Neural cell (in vitro differentiated cells): ENCODE results near the gene THRB. TPM values are rescaled to one million over a fixed set of nuclear protein-coding genes. Genes with fewer than 3 reads are reported as not detected.

Experiments
- H2AFZ ChIP-seq: fragments of 200-600, 300-800 bp; sonication (generic), shearing (Covaris generic); 2 replicates; pipeline ENCODE4 v1.6.0; 2014; ENCODE audit warnings: low read depth, mild to moderate bottlenecking, antibody characterized with exemption, low read length, moderate library complexity
- H3F3A ChIP-seq: fragments of 200-600 bp; shearing (Covaris generic); 2 replicates; pipeline ENCODE4 v1.6.1; 2016; ENCODE audit warnings: mild to moderate bottlenecking, moderate library complexity, mixed read lengths, antibody characterized with exemption, low read length; ENCODE audit not compliant: insufficient read depth, poor library complexity, severe bottlenecking
- H3K27ac ChIP-seq: fragments of 200-600, 300-800 bp; sonication (generic), shearing (Covaris generic); 2 replicates; pipeline ENCODE4 v1.5.1; 2014; ENCODE audit warnings: mild to moderate bottlenecking, low read length, moderate library complexity
- H3K27me3 ChIP-seq: fragments of 300-800, 200-600 bp; sonication (generic), shearing (Covaris generic); 2 replicates; pipeline ENCODE4 v1.6.0; 2014; ENCODE audit warnings: mild to moderate bottlenecking, low read depth, low read length, moderate library complexity; ENCODE audit not compliant: insufficient read depth
- H3K36me3 ChIP-seq: fragments of 300-800, 200-600 bp; sonication (generic), shearing (Covaris generic); 2 replicates; pipeline ENCODE4 v1.5.1; 2014; ENCODE audit warnings: mild to moderate bottlenecking, antibody characterized with exemption, low read length, moderate library complexity; ENCODE audit not compliant: insufficient read depth
- H3K4me2 ChIP-seq: fragments of 300-800, 200-600 bp; sonication (generic), shearing (Covaris generic); 2 replicates; pipeline ENCODE4 v1.6.0; 2014; ENCODE audit warnings: mild to moderate bottlenecking, low read length
- H3K4me3 ChIP-seq: fragments of 300-800, 200-600 bp; sonication (generic), shearing (Covaris generic); 2 replicates; pipeline ENCODE4 v1.5.1; 2014; ENCODE audit warnings: mild to moderate bottlenecking, low read length, moderate library complexity
- H3K79me2 ChIP-seq: fragments of 200-600 bp; shearing (Covaris generic); replicated peaks from 2 replicates; pipeline ENCODE4 v1.6.0; 2014; ENCODE audit warnings: mild to moderate bottlenecking, low read length, moderate library complexity; ENCODE audit not compliant: insufficient read depth
- H3K9ac ChIP-seq: fragments of 300-800, 200-600 bp; sonication (generic), shearing (Covaris generic); 2 replicates; pipeline ENCODE4 v1.6.1; 2016; ENCODE audit warnings: mild to moderate bottlenecking, low read length, mixed read lengths
- H3K9me2 ChIP-seq: fragments of 200-600 bp; shearing (Covaris generic); 2 replicates; pipeline ENCODE4 v1.6.1; 2016; ENCODE audit warnings: mild to moderate bottlenecking, low read length, mixed read lengths; ENCODE audit not compliant: insufficient read depth
- H3K9me3 ChIP-seq: fragments of 200-600, 300-800 bp; sonication (generic), shearing (Covaris generic); 2 replicates; pipeline ENCODE4 v1.6.1; 2016; ENCODE audit warnings: mild to moderate bottlenecking, mixed run types, low read length, moderate library complexity, mixed read lengths
- H4K20me1 ChIP-seq: fragments of 200-600 bp; shearing (Covaris generic); 2 replicates; pipeline ENCODE4 v1.6.1; 2016; ENCODE audit warnings: mild to moderate bottlenecking, mixed run types; ENCODE audit not compliant: insufficient read depth
- EP300 ChIP-seq: fragments of 450-650 bp; conservative IDR thresholded peaks from 2 replicates; pipeline ENCODE4 v1.6.1; 2014; ENCODE audit warnings: antibody characterized with exemption, mild to moderate bottlenecking, moderate library complexity; ENCODE audit not compliant: poor library complexity, severe bottlenecking
- EZH2 ChIP-seq: fragments of 200-600, 300-800 bp; shearing (Covaris generic), sonication (generic); IDR thresholded peaks from 2 replicates; pipeline ENCODE4 v1.6.1; 2014; ENCODE audit warnings: antibody characterized with exemption, low read length, borderline replicate concordance, mild to moderate bottlenecking; ENCODE audit not compliant: insufficient read depth, poor library complexity, severe bottlenecking
- MXI1 ChIP-seq: fragments of 450-650 bp; conservative IDR thresholded peaks from 2 replicates; pipeline ENCODE4 v1.6.1; 2014; ENCODE audit warnings: antibody characterized with exemption, mild to moderate bottlenecking; ENCODE audit not compliant: poor library complexity, severe bottlenecking
- POLR2AphosphoS5 ChIP-seq: IDR thresholded peaks from 2 replicates; pipeline ENCODE4 v1.6.1; 2012
- RAD21 ChIP-seq: fragments of 450-650 bp; conservative IDR thresholded peaks from 2 replicates; pipeline ENCODE4 v1.6.1; 2014; ENCODE audit warnings: antibody characterized with exemption, mild to moderate bottlenecking, moderate library complexity
- SMC3 ChIP-seq: fragments of 450-650 bp; conservative IDR thresholded peaks from 2 replicates; pipeline ENCODE4 v1.6.1; 2014; ENCODE audit warnings: antibody characterized with exemption, mild to moderate bottlenecking, moderate library complexity; ENCODE audit not compliant: poor library complexity
- TAF1 ChIP-seq: IDR thresholded peaks from 2 replicates; pipeline ENCODE4 v1.6.1; 2012; ENCODE audit warnings: low read depth
- polyA plus RNA-seq: library from polyadenylated mRNA; depleted of rRNA; stranded (reverse); fragments of >200 nt; gene quantifications from 2 replicates; pipeline ENCODE4 v1.2.3, GENCODE V29; 2014
- TF ChIP-seq, protein P1 (sequence below): IDR thresholded peaks from 2 replicates; pipeline ENCODE4 v1.6.1; 2012; ENCODE audit warnings: borderline replicate concordance
- TF ChIP-seq, protein P2 (sequence below): fragments of 450-650 bp; IDR thresholded peaks from 2 replicates; pipeline ENCODE4 v1.5.1; 2014; ENCODE audit warnings: antibody characterized with exemption, mild to moderate bottlenecking, moderate library complexity; ENCODE audit not compliant: poor library complexity, severe bottlenecking

THRB gene
- polyA plus RNA-seq, 1 donor from 2014 or later: 1.7 TPM

DNA sequence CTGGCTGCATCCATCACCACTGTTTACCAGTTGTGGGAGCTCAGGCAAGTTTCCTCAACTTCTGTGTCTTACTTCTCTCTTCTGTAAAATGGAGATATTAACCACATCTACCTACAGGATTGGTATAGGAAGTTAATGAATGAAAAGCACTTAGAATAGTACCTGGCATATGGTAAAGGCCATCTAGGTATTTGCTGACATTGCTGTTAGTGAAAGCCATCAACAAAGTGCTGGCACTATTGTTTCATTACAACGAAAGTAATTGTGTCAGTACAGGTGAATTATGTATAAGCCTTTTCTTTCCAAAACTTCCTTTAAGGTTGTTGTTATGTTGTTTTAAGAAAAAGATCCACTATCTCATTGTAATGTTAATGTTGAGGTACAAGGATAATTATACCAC is 352.5 kb downstream of the THRB start:
- no peak overlapping the region for H3K4me3 ChIP-seq
- H3F3A ChIP-seq: no peaks in the 10 kb centered on the region
- H3K4me2 ChIP-seq: no peak overlapping the region
- no peaks in the 10 kb centered on the region for H3K79me2 ChIP-seq
- H2AFZ ChIP-seq: no peak overlapping the region
- H3K27me3 ChIP-seq: no peaks in the 10 kb centered on the region
- no peak overlapping the region for H3K27ac ChIP-seq
- no peaks in the 10 kb centered on the region for H3K9me2 ChIP-seq
- TF ChIP-seq SMC3: no peak
- TF ChIP-seq EP300: no peak
- no peak for TF ChIP-seq MXI1
- no peaks in the 10 kb centered on the region for H4K20me1 ChIP-seq
- no peaks in the 10 kb centered on the region for H3K36me3 ChIP-seq
- no peaks in the 10 kb centered on the region for H3K9me3 ChIP-seq
- no peak overlapping the region for H3K9ac ChIP-seq

DNA sequence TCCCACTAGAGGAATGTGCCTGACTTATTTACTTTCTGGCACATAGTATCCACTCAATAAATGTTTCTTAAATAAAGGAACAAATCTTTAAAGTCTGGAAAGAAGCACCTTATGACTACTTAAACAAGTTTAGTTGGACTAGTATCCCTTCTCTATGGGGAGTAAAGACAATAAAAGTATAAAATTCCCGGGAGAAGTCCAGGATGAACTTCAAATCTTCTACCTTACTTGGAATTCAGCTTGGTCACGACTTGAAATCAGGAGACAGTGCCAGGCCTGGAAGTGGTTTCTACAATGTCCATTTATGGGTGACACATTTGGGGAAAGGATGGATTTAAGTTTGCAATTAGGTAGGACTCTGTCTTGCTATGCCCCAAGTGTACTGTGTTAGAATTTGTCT is 353.1 kb downstream of the THRB start:
- TF ChIP-seq EZH2 (no peak), TAF1 (no peak), SMC3 (no peak), POLR2AphosphoS5 (no peak), MXI1 (no peak), RAD21 (no peak), EP300 (no peak)
- TF ChIP-seq, protein P1, sequence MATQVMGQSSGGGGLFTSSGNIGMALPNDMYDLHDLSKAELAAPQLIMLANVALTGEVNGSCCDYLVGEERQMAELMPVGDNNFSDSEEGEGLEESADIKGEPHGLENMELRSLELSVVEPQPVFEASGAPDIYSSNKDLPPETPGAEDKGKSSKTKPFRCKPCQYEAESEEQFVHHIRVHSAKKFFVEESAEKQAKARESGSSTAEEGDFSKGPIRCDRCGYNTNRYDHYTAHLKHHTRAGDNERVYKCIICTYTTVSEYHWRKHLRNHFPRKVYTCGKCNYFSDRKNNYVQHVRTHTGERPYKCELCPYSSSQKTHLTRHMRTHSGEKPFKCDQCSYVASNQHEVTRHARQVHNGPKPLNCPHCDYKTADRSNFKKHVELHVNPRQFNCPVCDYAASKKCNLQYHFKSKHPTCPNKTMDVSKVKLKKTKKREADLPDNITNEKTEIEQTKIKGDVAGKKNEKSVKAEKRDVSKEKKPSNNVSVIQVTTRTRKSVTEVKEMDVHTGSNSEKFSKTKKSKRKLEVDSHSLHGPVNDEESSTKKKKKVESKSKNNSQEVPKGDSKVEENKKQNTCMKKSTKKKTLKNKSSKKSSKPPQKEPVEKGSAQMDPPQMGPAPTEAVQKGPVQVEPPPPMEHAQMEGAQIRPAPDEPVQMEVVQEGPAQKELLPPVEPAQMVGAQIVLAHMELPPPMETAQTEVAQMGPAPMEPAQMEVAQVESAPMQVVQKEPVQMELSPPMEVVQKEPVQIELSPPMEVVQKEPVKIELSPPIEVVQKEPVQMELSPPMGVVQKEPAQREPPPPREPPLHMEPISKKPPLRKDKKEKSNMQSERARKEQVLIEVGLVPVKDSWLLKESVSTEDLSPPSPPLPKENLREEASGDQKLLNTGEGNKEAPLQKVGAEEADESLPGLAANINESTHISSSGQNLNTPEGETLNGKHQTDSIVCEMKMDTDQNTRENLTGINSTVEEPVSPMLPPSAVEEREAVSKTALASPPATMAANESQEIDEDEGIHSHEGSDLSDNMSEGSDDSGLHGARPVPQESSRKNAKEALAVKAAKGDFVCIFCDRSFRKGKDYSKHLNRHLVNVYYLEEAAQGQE: no peak
- TF ChIP-seq, protein P2, sequence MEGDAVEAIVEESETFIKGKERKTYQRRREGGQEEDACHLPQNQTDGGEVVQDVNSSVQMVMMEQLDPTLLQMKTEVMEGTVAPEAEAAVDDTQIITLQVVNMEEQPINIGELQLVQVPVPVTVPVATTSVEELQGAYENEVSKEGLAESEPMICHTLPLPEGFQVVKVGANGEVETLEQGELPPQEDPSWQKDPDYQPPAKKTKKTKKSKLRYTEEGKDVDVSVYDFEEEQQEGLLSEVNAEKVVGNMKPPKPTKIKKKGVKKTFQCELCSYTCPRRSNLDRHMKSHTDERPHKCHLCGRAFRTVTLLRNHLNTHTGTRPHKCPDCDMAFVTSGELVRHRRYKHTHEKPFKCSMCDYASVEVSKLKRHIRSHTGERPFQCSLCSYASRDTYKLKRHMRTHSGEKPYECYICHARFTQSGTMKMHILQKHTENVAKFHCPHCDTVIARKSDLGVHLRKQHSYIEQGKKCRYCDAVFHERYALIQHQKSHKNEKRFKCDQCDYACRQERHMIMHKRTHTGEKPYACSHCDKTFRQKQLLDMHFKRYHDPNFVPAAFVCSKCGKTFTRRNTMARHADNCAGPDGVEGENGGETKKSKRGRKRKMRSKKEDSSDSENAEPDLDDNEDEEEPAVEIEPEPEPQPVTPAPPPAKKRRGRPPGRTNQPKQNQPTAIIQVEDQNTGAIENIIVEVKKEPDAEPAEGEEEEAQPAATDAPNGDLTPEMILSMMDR: no peak
- Histone ChIP-seq H4K20me1 (no peaks in the 10 kb centered on the region), H3K9me2 (no peaks in the 10 kb centered on the region)

More for the DNA sequence above, 353.1 kb downstream of the THRB start:
- Histone ChIP-seq H3F3A (no peaks in the 10 kb centered on the region), H3K4me3 (no peak overlapping the region), H3K9me3 (no peaks in the 10 kb centered on the region), H3K36me3 (no peaks in the 10 kb centered on the region), H3K27ac (no peak overlapping the region), H2AFZ (no peak overlapping the region), H3K4me2 (no peak overlapping the region), H3K9ac (no peak overlapping the region), H3K79me2 (no peaks in the 10 kb centered on the region), H3K27me3 (no peaks in the 10 kb centered on the region)
